Activated naive CD8-positive, alpha-beta T cell treated with anti-CD3 and anti-CD28 coated beads, Interleukin-2, amount 10 ng/mL, durations not matched to agents 7 days and 5 days (primary cell): ENCODE measurements around the gene GRIP1. TPM values are rescaled to one million over a fixed set of nuclear protein-coding genes. Genes with fewer than 3 reads are reported as not detected.

Experiments
- ATAC-seq: fragments of 150-1000 bp; cut with Tn5 transposase; one replicate; pipeline ENCODE4 v1.10.0; 2021; ENCODE audit warnings: low read depth, moderate library complexity
- POLR2A ChIA-PET: fragments of 350-600 bp; sonication (Branson Sonifier 250); formaldehyde crosslinking; loops from one replicate; lab custom pipeline; 2021; ENCODE audit warnings: antibody characterized with exemption; lab: Charles Lee
- DNase-seq: peaks from one replicate; pipeline ENCODE4 v3.0.0; 2021
- H3K27ac Mint-ChIP-seq: one replicate; pipeline ENCODE4 v1.8.0; 2022; ENCODE audit warnings: mild to moderate bottlenecking, mixed read lengths
- H3K27me3 Mint-ChIP-seq: one replicate; pipeline ENCODE4 v1.8.0; 2022; ENCODE audit warnings: mild to moderate bottlenecking, moderate library complexity, mixed read lengths
- H3K36me3 Mint-ChIP-seq: one replicate; pipeline ENCODE4 v1.8.0; 2021; ENCODE audit warnings: mild to moderate bottlenecking, mixed read lengths
- H3K4me1 Mint-ChIP-seq: one replicate; pipeline ENCODE4 v1.8.0; 2021; ENCODE audit warnings: mixed read lengths
- H3K4me3 Mint-ChIP-seq: one replicate; pipeline ENCODE4 v1.8.0; 2022; ENCODE audit warnings: mild to moderate bottlenecking, moderate library complexity, mixed read lengths
- H3K9me3 Mint-ChIP-seq: one replicate; pipeline ENCODE4 v1.8.0; 2021; ENCODE audit warnings: mixed read lengths
- total RNA-seq, 2 experiments: library from RNA; stranded (reverse); gene quantifications; one replicate each; pipeline ENCODE4 v1.2.3, GENCODE V29; 2021

The GRIP1 gene
- 1 to 10 TPM in 1 of 2 experiments, under 1 TPM in 1; 0.34 to 1.8 TPM for total RNA-seq

GRCh38 chr12:66678338-66679275, at the start of gene GRIP1:
Gene GRIP1, minus strand, starts transcription at chr12:66679076. Its CDS starts 172 bp downstream, at chr12:66678904.
- Mint-ChIP-seq H3K4me1 (no peaks in the 10 kb centered on the region), H3K27ac (no peak within 1 kb of the TSS), H3K4me3 (no peak within 1 kb of the TSS), H3K27me3 (peaks cover 28% of the 10 kb centered on the region), H3K9me3 (no peaks in the 10 kb centered on the region), H3K36me3 (no peaks in the 10 kb centered on the region)
- DNase-seq: no peak
- ATAC-seq: no peak
- POLR2A ChIA-PET: no interaction called here

DNA sequence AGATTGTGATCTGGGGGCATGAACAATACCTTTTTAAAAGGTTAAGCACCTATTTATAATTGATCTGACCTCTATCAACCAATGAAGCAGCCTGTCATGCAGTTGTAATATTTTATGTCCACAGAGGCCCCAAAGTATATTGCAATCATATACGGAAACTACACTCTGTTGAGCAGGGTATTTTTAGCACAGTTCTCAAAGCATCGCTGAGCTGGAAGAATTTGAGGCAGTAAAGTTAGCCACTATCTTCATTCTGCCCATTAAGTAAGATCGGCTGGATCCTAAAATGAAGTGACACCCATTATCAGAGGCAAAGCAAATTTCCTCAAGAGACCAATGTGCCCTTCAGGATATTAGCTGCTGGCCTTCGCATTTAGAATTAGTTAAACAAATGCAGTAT, 47.7 kb upstream of the GRIP1 start:
- Mint-ChIP-seq H3K36me3 (no peaks in the 10 kb centered on the region), H3K4me3 (no peak overlapping the region), H3K4me1 (no peaks in the 10 kb centered on the region), H3K27me3 (no peaks in the 10 kb centered on the region), H3K27ac (no peak overlapping the region), H3K9me3 (no peaks in the 10 kb centered on the region)
- POLR2A ChIA-PET: no interaction called here
- no peak for ATAC-seq
- no peak for DNase-seq

- no peak overlapping the region for H3K4me3 Mint-ChIP-seq
- DNase-seq (no peak), ATAC-seq (no peak)
- H3K27me3 Mint-ChIP-seq: no peaks in the 10 kb centered on the region
- H3K9me3 Mint-ChIP-seq: no peaks in the 10 kb centered on the region
- H3K27ac Mint-ChIP-seq: no peak overlapping the region
- H3K4me1 Mint-ChIP-seq: no peaks in the 10 kb centered on the region
- POLR2A ChIA-PET: no interaction called here
- H3K36me3 Mint-ChIP-seq: no peaks in the 10 kb centered on the region
Measured at GRCh38 chr12:66725031-66725430, 46.2 kb upstream of the GRIP1 start.

- Mint-ChIP-seq H3K36me3 (no peaks in the 10 kb centered on the region), H3K9me3 (no peaks in the 10 kb centered on the region), H3K27ac (no peak overlapping the region), H3K4me3 (no peak overlapping the region), H3K27me3 (no peaks in the 10 kb centered on the region), H3K4me1 (no peaks in the 10 kb centered on the region)
- ATAC-seq: no peak
- DNase-seq: no peak
- POLR2A ChIA-PET: no interaction called here
Measured at GRCh38 chr12:66724616-66725015, 45.7 kb upstream of the GRIP1 start.

- no peak for ATAC-seq
- Mint-ChIP-seq H3K27ac (no peak overlapping the region), H3K36me3 (no peaks in the 10 kb centered on the region), H3K4me1 (no peaks in the 10 kb centered on the region), H3K9me3 (no peaks in the 10 kb centered on the region), H3K4me3 (no peak overlapping the region), H3K27me3 (no peaks in the 10 kb centered on the region)
- POLR2A ChIA-PET: no interaction called here
- no peak for DNase-seq
Measured at GRCh38 chr12:66724026-66724425, 45.1 kb upstream of the GRIP1 start.

- Mint-ChIP-seq H3K4me1 (peaks cover 6% of the 10 kb centered on the region), H3K9me3 (peaks cover under 1% of the 10 kb centered on the region), H3K36me3 (peaks cover 1% of the 10 kb centered on the region), H3K27me3 (no peaks in the 10 kb centered on the region), H3K4me3 (no peak overlapping the region), H3K27ac (no peak overlapping the region)
- POLR2A ChIA-PET: no interaction called here
- ATAC-seq: no peak
- no peak for DNase-seq
Measured at GRCh38 chr12:66719862-66720261, 41.0 kb upstream of the GRIP1 start.

DNA sequence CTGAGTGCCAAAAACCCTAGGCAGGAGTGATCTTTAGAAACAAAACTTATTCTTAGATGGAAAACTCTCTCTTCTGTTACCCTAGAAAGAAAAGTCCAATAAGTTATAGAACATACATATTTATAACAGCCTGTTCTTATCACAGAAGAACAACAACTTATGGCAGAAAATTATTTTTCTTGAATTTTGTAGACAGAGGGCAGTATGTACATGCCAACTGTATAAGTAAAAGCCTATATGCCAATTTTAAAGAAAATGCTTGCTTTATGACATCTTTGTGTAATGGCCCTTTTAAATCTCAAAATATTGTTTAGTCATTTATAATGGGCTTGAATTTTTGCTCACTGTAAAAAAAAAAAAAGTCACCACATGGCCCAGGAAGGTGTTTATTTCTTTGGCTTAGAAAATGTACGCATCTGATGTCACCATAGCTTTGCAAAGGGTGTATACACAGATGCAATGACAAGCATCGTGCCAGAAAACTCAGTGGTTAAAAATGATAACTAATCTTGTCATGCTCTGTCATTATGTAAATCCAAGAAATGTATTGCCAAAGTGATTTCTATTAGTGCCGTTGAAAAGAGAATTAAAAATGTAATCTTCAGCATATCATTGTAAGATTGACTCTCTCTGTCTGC, 38.3 kb upstream of the GRIP1 start:
- Mint-ChIP-seq H3K27me3 (no peaks in the 10 kb centered on the region), H3K36me3 (peaks cover 8% of the 10 kb centered on the region), H3K27ac (peak overlapping the region; percentile 61), H3K4me3 (no peak overlapping the region), H3K9me3 (peaks cover 1% of the 10 kb centered on the region), H3K4me1 (peaks cover 21% of the 10 kb centered on the region)
- DNase-seq: no peak
- ATAC-seq: no peak
- POLR2A ChIA-PET: no interaction called here

DNA sequence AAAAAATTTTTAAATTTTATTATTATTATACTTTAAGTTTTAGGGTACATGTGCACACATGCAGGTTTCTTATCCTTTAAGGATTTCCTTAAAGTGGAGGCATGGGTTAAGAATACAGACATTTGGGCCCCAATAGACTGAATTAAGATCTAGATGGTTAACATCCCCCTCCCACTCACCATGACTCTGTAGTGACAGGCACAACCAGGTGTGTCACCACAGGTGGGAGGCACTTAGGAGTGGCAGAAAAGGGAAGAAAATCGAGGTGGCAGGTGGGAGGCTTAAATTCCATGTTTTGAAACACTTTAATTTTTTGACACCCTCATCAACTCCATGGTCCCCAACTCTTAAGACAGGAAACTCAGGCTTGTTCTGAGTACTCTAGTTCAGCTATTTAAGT, 37.6 kb upstream of the GRIP1 start:
- ATAC-seq (no peak), DNase-seq (no peak)
- Mint-ChIP-seq H3K9me3 (peaks cover 1% of the 10 kb centered on the region), H3K4me3 (no peak overlapping the region), H3K27ac (peak overlapping the region; percentile 61), H3K27me3 (no peaks in the 10 kb centered on the region), H3K36me3 (peaks cover 8% of the 10 kb centered on the region), H3K4me1 (peaks cover 21% of the 10 kb centered on the region)
- POLR2A ChIA-PET: no interaction called here

DNA sequence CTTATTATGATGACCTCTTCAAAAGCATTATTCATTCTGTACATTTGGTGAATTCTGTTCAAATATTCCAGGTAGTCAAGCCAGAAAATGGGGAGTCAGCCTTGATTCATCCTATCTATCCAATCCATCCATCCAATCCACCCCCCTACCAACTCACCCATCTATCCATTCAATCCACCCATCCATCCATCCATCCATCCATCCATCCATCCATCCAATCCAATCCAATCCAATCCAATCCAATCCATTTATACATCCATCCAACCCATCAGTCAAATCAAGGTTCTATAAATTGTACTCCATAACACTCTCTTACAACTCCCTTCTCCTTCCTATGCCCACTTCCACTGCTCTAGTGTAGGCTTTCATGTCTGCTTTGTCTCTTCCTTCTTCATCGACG, 35.8 kb upstream of the GRIP1 start:
- POLR2A ChIA-PET: no interaction called here
- Mint-ChIP-seq H3K4me3 (peak overlapping the region; percentile 43), H3K4me1 (peaks cover 21% of the 10 kb centered on the region), H3K9me3 (peaks cover 1% of the 10 kb centered on the region), H3K27ac (peak overlapping the region; percentile 57), H3K27me3 (no peaks in the 10 kb centered on the region), H3K36me3 (peaks cover 8% of the 10 kb centered on the region)
- ATAC-seq: no peak
- no peak for DNase-seq

DNA sequence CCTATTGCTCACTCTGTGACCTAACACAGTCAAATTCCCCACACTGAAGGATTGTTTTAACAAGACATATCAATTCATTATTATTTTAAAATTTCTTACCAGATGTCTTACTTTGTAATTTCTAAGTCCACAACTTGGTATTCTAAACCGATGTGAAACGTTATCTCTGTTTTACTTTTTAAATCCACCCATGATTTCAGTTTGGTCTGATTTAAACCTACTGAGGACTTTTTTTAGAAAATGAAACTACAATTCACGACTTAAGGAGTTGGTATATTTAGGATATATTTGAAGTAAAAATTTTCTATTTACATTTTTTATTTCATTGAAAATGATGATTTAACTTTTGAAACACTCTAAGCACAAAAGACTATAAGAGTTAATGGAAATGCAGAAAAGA, 35.1 kb upstream of the GRIP1 start:
- peaks cover 28% of the 10 kb centered on the region for H3K4me1 Mint-ChIP-seq
- H3K36me3 Mint-ChIP-seq: peaks cover 8% of the 10 kb centered on the region
- POLR2A ChIA-PET: no interaction called here
- H3K9me3 Mint-ChIP-seq: peaks cover 1% of the 10 kb centered on the region
- peak overlapping the region; percentile 57 for H3K27ac Mint-ChIP-seq
- no peak for ATAC-seq
- no peaks in the 10 kb centered on the region for H3K27me3 Mint-ChIP-seq
- no peak for DNase-seq
- H3K4me3 Mint-ChIP-seq: peak overlapping the region; percentile 53

GRCh38 chr12:66709893-66710292, 31.0 kb upstream of the GRIP1 start:
- POLR2A ChIA-PET: no interaction called here
- ATAC-seq (no peak), DNase-seq (no peak)
- peaks cover under 1% of the 10 kb centered on the region for H3K9me3 Mint-ChIP-seq
- H3K4me3 Mint-ChIP-seq: no peak overlapping the region
- no peak overlapping the region for H3K27ac Mint-ChIP-seq
- H3K27me3 Mint-ChIP-seq: peaks cover 3% of the 10 kb centered on the region
- peaks cover 25% of the 10 kb centered on the region for H3K4me1 Mint-ChIP-seq
- H3K36me3 Mint-ChIP-seq: peaks cover 9% of the 10 kb centered on the region

DNA sequence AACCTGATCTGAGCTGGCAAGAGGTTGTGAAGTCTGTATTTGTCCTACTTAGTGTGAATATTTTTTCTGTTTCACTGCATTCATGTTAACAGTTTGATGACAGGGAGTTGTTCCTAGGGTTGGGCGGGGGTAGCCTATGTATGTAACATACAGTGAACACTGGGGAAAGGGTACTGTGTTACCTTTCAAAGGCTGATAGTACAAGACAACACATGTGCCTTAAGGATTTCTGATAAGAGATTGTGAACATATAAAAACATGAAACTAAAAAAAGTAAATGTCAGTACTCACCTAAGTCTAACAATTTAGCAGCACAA, 30.5 kb upstream of the GRIP1 start:
- Mint-ChIP-seq H3K36me3 (peaks cover 6% of the 10 kb centered on the region), H3K27me3 (peaks cover 3% of the 10 kb centered on the region), H3K9me3 (peaks cover 2% of the 10 kb centered on the region), H3K4me1 (peaks cover 21% of the 10 kb centered on the region), H3K4me3 (peak overlapping the region; percentile 65), H3K27ac (peak overlapping the region; percentile 77)
- DNase-seq: no peak
- POLR2A ChIA-PET: no interaction called here
- ATAC-seq: peak; percentile 42

- peak; percentile 79 for ATAC-seq
- POLR2A ChIA-PET: interaction anchor here (1.1 kb wide), 1 partner anchor 120 kb away, joined by 3 read pairs; no protein-coding TSS in a partner anchor
- peak overlapping the region; percentile 65 for H3K4me3 Mint-ChIP-seq
Measured at GRCh38 chr12:66708704-66709456, 30.0 kb upstream of the GRIP1 start.

More at GRCh38 chr12:66708704-66709456, 30.0 kb upstream of the GRIP1 start:
- DNase-seq: no peak
- Mint-ChIP-seq H3K27ac (peak overlapping the region; percentile 77), H3K4me1 (peaks cover 20% of the 10 kb centered on the region), H3K27me3 (peaks cover 3% of the 10 kb centered on the region), H3K36me3 (peaks cover 6% of the 10 kb centered on the region), H3K9me3 (peaks cover 2% of the 10 kb centered on the region)
